PC-9 (cell line): ENCODE data around the gene E2F1. TPM values are rescaled to one million over a fixed set of nuclear protein-coding genes. Genes with fewer than 3 reads are reported as not detected.

ENCODE experiments used
- BruUV-seq: library from RNA; stranded (reverse); fragments of 400-500 nt; replicated peaks from 2 replicates; lab custom pipeline; 2021; lab: Mats Ljungman, UMichigan
- CTCF ChIA-PET: fragments of 300-600 bp; sonication (Branson Sonifier 250); formaldehyde crosslinking; loops from one replicate; lab custom pipeline; 2022; ENCODE audit warnings: antibody characterized with exemption; lab: Charles Lee
- POLR2A ChIA-PET: fragments of 300-600 bp; sonication (Branson Sonifier 250); formaldehyde crosslinking; loops from one replicate; lab custom pipeline; 2022; ENCODE audit warnings: antibody characterized with exemption; ENCODE audit not compliant: unreplicated experiment; lab: Charles Lee
- DNase-seq, 2 experiments: peaks; one replicate each; pipeline versions ENCODE4 v3.0.0 to v3.0.0-alpha.2; 2015 to 2022; ENCODE audit warnings: mixed read lengths in 1 of 2
- H2AFZ ChIP-seq: fragments of 200-600 bp; sonication (generic); 2 replicates; pipeline ENCODE4 v1.8.1; 2017; ENCODE audit warnings: antibody characterized with exemption
- H3F3A ChIP-seq: fragments of 200-600 bp; sonication (generic); 2 replicates; pipeline ENCODE4 v1.8.1; 2017; ENCODE audit warnings: antibody characterized with exemption, mild to moderate bottlenecking, low read depth; ENCODE audit not compliant: insufficient read depth
- H3K27ac ChIP-seq: fragments of 200-600 bp; sonication (generic); 2 replicates; pipeline ENCODE4 v1.6.1; 2016; ENCODE audit warnings: mixed run types
- H3K27me3 ChIP-seq: fragments of 200-600 bp; sonication (generic); 2 replicates; pipeline ENCODE4 v1.6.1; 2016; ENCODE audit warnings: low read depth, mixed run types; ENCODE audit not compliant: insufficient read depth
- H3K36me3 ChIP-seq: fragments of 200-600 bp; sonication (generic); 2 replicates; pipeline ENCODE4 v1.6.1; 2016; ENCODE audit warnings: low read depth, mixed run types
- H3K4me1 ChIP-seq: fragments of 200-600 bp; sonication (generic); replicated peaks from 2 replicates; pipeline ENCODE4 v1.6.1; 2016; ENCODE audit warnings: mixed run types; ENCODE audit not compliant: insufficient read depth
- H3K4me2 ChIP-seq: fragments of 200-600 bp; sonication (generic); 2 replicates; pipeline ENCODE4 v1.6.1; 2017; ENCODE audit warnings: mixed run types
- H3K4me3 ChIP-seq: fragments of 200-600 bp; sonication (generic); 2 replicates; pipeline ENCODE4 v1.6.1; 2016; ENCODE audit warnings: mixed run types
- H3K79me2 ChIP-seq: fragments of 200-600 bp; sonication (generic); 2 replicates; pipeline ENCODE4 v1.6.1; 2017; ENCODE audit warnings: low read depth, mixed run types
- H3K9me2 ChIP-seq: fragments of 200-600 bp; sonication (generic); 2 replicates; pipeline ENCODE4 v1.8.1; 2017; ENCODE audit warnings: mild to moderate bottlenecking; ENCODE audit not compliant: insufficient read depth
- H3K9me3 ChIP-seq: fragments of 200-600 bp; sonication (generic); 2 replicates; pipeline ENCODE4 v1.8.1; 2016; ENCODE audit warnings: low read depth; ENCODE audit not compliant: insufficient read depth
- H4K20me1 ChIP-seq: fragments of 200-600 bp; sonication (generic); 2 replicates; pipeline ENCODE4 v1.8.1; 2017; ENCODE audit not compliant: insufficient read depth
- EZH2 ChIP-seq: fragments of 200-600 bp; sonication (generic); IDR thresholded peaks from 2 replicates; pipeline ENCODE4 v1.8.0; 2017; ENCODE audit warnings: antibody characterized with exemption, low read depth
- intact Hi-C: fragments of 100-400 bp; cut with micrococcal nuclease; formaldehyde crosslinking; loops from one replicate; pipeline ENCODE4 v1.10.0; 2022; ENCODE audit not compliant: unreplicated experiment
- total RNA-seq: library from RNA; stranded (reverse); gene quantifications from 2 replicates; pipeline ENCODE4 v1.2.3, GENCODE V29; 2021
- TF ChIP-seq, protein P1 (sequence below): fragments of 200-600 bp; sonication (generic); conservative IDR thresholded peaks from 2 replicates; pipeline ENCODE4 v1.6.1; 2017; ENCODE audit warnings: mixed run types, antibody characterized with exemption, mild to moderate bottlenecking, moderate library complexity

E2F1 gene
- total RNA-seq, 1 experiment from 2014 or later, result 31.5 TPM

DNA sequence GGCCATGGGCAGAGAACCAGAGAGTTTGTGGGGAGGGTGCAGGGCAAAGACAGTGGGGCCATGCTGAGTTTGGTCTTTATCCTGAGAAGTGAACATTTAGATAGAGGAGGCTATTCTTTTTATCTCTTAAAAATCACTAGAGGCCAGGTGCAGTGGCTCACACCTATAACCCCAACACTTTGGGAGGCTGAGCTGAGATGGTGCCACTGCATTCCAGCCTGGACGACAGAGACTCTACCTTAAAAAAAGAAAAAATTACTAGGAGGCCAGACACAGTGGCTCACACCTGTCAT lies 25.2 kb upstream of the E2F1 start:
- H3K4me1 ChIP-seq, result peaks cover 5% of the 10 kb centered on the region; the same call in 1 of the 2 replicates
- H3K4me2 ChIP-seq, result no peak overlapping the region
- H3F3A ChIP-seq, result no peaks in the 10 kb centered on the region; the same call in 1 of the 2 replicates
- POLR2A ChIA-PET, result no interaction called here
- no peaks in the 10 kb centered on the region for H3K36me3 ChIP-seq
- H3K27me3 ChIP-seq, result no peaks in the 10 kb centered on the region
- no peaks in the 10 kb centered on the region for H3K9me3 ChIP-seq
- no peak overlapping the region for H3K4me3 ChIP-seq
- H4K20me1 ChIP-seq, result no peaks in the 10 kb centered on the region
- intact Hi-C loops, result no loop called here
- TF ChIP-seq, protein P1, sequence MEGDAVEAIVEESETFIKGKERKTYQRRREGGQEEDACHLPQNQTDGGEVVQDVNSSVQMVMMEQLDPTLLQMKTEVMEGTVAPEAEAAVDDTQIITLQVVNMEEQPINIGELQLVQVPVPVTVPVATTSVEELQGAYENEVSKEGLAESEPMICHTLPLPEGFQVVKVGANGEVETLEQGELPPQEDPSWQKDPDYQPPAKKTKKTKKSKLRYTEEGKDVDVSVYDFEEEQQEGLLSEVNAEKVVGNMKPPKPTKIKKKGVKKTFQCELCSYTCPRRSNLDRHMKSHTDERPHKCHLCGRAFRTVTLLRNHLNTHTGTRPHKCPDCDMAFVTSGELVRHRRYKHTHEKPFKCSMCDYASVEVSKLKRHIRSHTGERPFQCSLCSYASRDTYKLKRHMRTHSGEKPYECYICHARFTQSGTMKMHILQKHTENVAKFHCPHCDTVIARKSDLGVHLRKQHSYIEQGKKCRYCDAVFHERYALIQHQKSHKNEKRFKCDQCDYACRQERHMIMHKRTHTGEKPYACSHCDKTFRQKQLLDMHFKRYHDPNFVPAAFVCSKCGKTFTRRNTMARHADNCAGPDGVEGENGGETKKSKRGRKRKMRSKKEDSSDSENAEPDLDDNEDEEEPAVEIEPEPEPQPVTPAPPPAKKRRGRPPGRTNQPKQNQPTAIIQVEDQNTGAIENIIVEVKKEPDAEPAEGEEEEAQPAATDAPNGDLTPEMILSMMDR, result no peak
- TF ChIP-seq EZH2, result no peak
- DNase-seq, result no peak
- no peaks in the 10 kb centered on the region for H3K79me2 ChIP-seq
- BruUV-seq, result no TSS peak
- H3K27ac ChIP-seq, result no peak overlapping the region
- H2AFZ ChIP-seq, result no peak overlapping the region
- CTCF ChIA-PET, result no interaction called here
- H3K9me2 ChIP-seq, result no peaks in the 10 kb centered on the region

DNA sequence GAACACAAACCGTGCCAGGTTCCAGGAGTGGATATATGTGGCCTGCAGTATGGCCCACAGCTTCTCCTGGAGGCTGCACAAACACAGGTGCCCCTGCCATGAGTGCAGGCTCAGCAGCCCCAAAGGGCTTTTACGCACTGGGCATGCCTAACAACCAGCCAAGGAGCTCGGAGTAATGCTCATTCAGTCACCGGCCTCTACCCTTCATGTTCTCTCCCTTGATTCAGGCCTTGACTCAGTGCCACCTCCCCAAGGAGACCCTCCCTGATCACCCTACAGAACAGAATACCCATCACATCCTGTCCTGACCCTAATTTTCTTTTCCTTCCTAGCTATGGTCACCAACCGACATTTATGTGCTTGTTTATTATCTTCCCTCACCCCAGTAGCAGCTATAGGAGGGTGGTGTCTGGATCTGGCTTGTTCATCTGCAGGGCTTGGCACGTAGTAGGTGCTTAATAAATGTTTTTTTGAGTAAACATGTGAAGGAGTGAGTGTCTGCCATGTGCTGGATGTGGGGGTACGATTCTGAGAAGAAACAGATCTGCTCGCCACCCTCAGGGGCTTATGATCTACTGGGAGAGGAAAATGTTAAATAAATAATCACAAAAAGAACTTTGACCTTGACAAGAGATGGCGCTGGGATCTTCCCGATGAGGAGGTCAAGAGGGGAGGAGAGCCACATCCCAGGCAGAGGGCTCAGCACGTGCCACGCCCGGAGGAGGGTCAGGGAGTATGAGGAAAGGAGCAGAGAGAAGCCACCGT lies 24.7 kb upstream of the E2F1 start:
- Histone ChIP-seq H2AFZ (no peak overlapping the region), H3K4me2 (no peak overlapping the region), H3F3A (no peaks in the 10 kb centered on the region; the same call in 1 of the 2 replicates), H3K4me3 (no peak overlapping the region), H3K27ac (no peak overlapping the region), H3K36me3 (no peaks in the 10 kb centered on the region), H3K79me2 (no peaks in the 10 kb centered on the region), H4K20me1 (no peaks in the 10 kb centered on the region), H3K27me3 (no peaks in the 10 kb centered on the region), H3K9me3 (no peaks in the 10 kb centered on the region), H3K4me1 (peaks cover 5% of the 10 kb centered on the region; the same call in 1 of the 2 replicates), H3K9me2 (no peaks in the 10 kb centered on the region)
- POLR2A ChIA-PET, result no interaction called here
- CTCF ChIA-PET, result no interaction called here
- intact Hi-C loops, result no loop called here
- BruUV-seq, result no TSS peak
- TF ChIP-seq, protein P1, result no peak
- no peak for TF ChIP-seq EZH2
- no peak for DNase-seq

DNA sequence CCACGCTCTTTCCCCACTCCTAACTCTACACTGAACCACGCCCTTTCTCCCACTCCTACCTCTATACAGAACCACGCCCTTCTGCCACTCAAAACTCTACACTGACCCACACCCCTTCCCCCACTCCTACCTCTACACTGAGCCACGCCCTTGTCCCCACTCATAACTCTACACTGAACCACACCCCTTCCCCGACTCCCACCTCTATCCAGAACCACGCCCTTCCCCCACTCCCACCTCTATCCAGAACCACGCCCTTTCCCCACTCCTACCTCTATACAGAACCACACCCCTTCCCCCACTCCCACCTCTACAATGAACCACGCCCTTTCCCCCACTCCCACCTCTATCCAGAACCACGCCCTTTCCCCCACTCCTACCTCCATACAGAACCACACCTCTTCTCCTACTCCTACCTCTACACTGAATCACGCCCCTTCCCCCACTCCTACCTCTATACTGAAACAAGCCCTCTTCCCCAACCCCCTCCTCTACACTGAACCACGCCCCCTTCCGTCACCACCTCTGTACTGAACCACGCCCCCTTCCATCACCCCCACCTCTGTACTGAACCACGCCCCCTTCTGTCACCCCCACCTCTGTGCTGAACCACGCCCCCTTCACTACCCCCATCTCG lies 23.8 kb upstream of the E2F1 start:
- Histone ChIP-seq H3K4me2 (no peak overlapping the region), H3K27ac (no peak overlapping the region), H4K20me1 (no peaks in the 10 kb centered on the region), H3F3A (no peaks in the 10 kb centered on the region; the same call in 1 of the 2 replicates), H2AFZ (no peak overlapping the region), H3K9me2 (no peaks in the 10 kb centered on the region), H3K4me1 (peaks cover 5% of the 10 kb centered on the region; the same call in 1 of the 2 replicates), H3K9me3 (no peaks in the 10 kb centered on the region), H3K4me3 (no peak overlapping the region), H3K27me3 (no peaks in the 10 kb centered on the region), H3K36me3 (no peaks in the 10 kb centered on the region), H3K79me2 (no peaks in the 10 kb centered on the region)
- ChIA-PET CTCF (no interaction called here), POLR2A (interaction anchor here (0.6 kb wide), 1 partner anchor 184 kb away, joined by 3 read pairs; no protein-coding TSS in a partner anchor)
- no peak for TF ChIP-seq EZH2
- TF ChIP-seq, protein P1, result no peak
- no peak for DNase-seq
- intact Hi-C loops, result no loop called here
- no TSS peak for BruUV-seq
